NT2/D1 (cell line): ENCODE results near the gene SYNE2.

Experiments used
- DNase-seq: peaks from one replicate; pipeline ENCODE4 v3.0.0-alpha.2; 2011; ENCODE audit warnings: low read depth, low spot score
- H3K27me3 ChIP-seq: 2 replicates; pipeline ENCODE4 v1.6.0; 2011; ENCODE audit warnings: mild to moderate bottlenecking; ENCODE audit not compliant: insufficient read length, insufficient read depth
- H3K36me3 ChIP-seq: 2 replicates; pipeline ENCODE4 v1.6.1; 2011; ENCODE audit warnings: mild to moderate bottlenecking, low read length, mixed read lengths; ENCODE audit not compliant: insufficient read depth, insufficient read length
- H3K4me1 ChIP-seq: 2 replicates; pipeline ENCODE4 v1.5.1; 2011; ENCODE audit not compliant: insufficient read depth, insufficient read length
- H3K4me3 ChIP-seq: 2 replicates; pipeline ENCODE4 v1.5.1; 2011; ENCODE audit warnings: low read depth; ENCODE audit not compliant: insufficient read length
- H3K9ac ChIP-seq: 2 replicates; pipeline ENCODE4 v1.6.0; 2011; ENCODE audit warnings: low read depth; ENCODE audit not compliant: insufficient read length
- H3K9me3 ChIP-seq: 2 replicates; pipeline ENCODE4 v1.5.1; 2011; ENCODE audit warnings: mild to moderate bottlenecking, low read length; ENCODE audit not compliant: insufficient read depth
- SUZ12 ChIP-seq: IDR thresholded peaks from 2 replicates; pipeline ENCODE4 v1.6.1; 2011; ENCODE audit not compliant: insufficient read length, insufficient read depth; ENCODE audit errors: extremely low read depth
- YY1 ChIP-seq: IDR thresholded peaks from 2 replicates; pipeline ENCODE4 v1.6.1; 2011; ENCODE audit not compliant: insufficient read length, insufficient read depth
- ZNF274 ChIP-seq: IDR thresholded peaks from 2 replicates; pipeline ENCODE4 v1.6.1; 2011; ENCODE audit warnings: mild to moderate bottlenecking, low read depth, low read length

Gene SYNE2

DNA sequence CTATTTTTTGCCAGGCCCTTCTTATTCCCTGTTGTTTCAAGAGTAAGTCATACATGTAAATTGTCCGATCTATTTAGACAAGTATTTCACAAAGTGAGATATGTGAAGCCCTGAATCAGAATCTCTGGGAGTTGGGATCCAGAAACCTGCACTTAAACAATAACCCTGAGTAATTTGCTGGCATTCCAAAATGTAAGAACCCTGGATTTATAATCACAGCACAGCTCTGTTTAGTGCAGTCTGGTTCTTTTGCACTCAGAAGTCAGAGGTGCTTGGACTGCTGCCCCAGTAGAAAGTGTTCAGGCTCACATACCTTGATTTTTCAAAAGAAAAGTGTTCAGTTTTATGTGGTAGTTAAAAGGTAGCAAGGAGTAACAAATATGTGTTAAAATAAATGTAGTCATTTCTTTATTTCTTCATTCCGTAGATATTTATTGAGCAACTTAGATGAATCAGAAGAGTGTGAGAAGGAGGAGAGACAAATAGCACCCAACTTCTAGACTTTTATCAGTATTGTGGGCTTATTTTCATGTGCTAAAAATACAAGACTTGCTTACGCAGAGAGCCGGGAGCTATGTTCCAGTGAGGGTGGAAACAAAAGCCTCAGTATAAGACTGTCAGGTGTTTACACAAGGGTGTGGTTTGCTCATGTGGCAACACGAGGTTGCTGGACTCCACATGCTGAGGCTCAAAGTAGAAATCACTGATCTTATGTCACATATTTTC lies 70.1 kb downstream of the SYNE2 start:
- Histone ChIP-seq H3K27me3 (no peaks in the 10 kb centered on the region), H3K36me3 (no peaks in the 10 kb centered on the region), H3K4me1 (no peaks in the 10 kb centered on the region), H3K4me3 (no peak overlapping the region), H3K9me3 (no peaks in the 10 kb centered on the region; the same call in 1 of the 2 replicates), H3K9ac (no peak overlapping the region)
- DNase-seq = no peak
- no peak for TF ChIP-seq ZNF274
- no peak for TF ChIP-seq YY1
- TF ChIP-seq SUZ12 = no peak

DNA sequence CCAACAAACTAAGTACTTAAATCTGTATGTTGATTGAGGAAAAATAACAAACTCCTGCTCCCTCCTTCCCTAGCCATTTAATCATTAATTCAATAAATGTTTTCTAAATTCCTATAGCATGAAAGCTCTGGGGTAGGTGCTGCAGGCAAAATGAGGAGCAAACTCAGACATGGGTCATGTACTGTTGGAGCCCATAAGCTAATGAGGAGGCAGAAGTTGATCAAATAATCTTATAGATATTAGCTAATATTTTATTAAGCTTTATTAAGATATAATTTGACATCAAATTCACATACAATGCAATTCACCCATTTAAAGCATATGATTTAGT lies 70.6 kb downstream of the SYNE2 start:
- Histone ChIP-seq H3K9me3 (no peaks in the 10 kb centered on the region; the same call in 1 of the 2 replicates), H3K36me3 (no peaks in the 10 kb centered on the region), H3K9ac (no peak overlapping the region), H3K4me3 (no peak overlapping the region), H3K4me1 (no peaks in the 10 kb centered on the region), H3K27me3 (no peaks in the 10 kb centered on the region)
- DNase-seq = no peak
- TF ChIP-seq YY1 (no peak), ZNF274 (no peak), SUZ12 (no peak)

DNA sequence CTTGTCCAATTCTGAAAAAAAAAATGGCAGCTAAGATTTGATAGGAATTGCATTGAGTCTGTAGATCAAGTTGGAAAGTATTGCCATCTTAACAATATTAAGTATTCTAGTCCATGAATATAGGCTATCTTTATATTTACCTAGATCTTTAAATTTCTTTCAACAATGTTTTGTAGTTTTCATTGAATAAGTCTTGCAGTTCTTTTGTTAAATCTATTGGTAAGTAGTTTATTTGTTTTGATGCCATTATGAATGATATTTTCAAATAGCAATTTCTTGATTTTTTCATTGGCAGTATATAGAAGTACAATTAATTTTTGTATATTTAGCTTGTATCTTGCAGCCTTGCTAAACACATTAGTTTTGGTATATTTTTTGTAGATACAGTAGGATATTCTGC lies 71.6 kb downstream of the SYNE2 start:
- H3K4me1 ChIP-seq = no peaks in the 10 kb centered on the region
- no peak overlapping the region for H3K9ac ChIP-seq
- H3K4me3 ChIP-seq = no peak overlapping the region
- no peaks in the 10 kb centered on the region for H3K27me3 ChIP-seq
- no peaks in the 10 kb centered on the region for H3K36me3 ChIP-seq
- no peaks in the 10 kb centered on the region; the same call in 1 of the 2 replicates for H3K9me3 ChIP-seq
- TF ChIP-seq SUZ12 (no peak), YY1 (no peak), ZNF274 (no peak)
- DNase-seq = no peak

DNA sequence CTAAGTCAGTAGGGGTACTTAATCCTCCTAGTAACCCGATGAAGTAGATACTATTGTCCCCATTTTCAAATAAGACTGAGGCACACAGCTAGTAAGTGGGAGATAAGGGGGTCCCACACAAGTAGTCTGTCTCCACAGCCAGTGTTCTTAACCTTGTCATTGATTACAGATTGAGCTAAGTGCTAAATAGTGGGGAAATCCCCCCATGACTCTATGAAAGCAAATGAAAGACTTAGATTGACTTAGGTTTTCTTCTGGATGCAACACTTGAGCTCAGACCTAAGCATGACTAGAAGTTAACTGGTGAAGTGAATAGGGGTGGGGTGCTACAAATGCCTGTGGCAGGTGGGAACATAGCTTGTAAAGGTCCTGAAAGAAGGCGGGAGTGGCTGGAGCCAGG lies 73.8 kb downstream of the SYNE2 start:
- no peak for DNase-seq
- H3K9ac ChIP-seq = no peak overlapping the region
- H3K36me3 ChIP-seq = no peaks in the 10 kb centered on the region
- no peak overlapping the region for H3K4me3 ChIP-seq
- H3K27me3 ChIP-seq = no peaks in the 10 kb centered on the region
- no peaks in the 10 kb centered on the region for H3K4me1 ChIP-seq
- TF ChIP-seq ZNF274 (no peak), YY1 (no peak), SUZ12 (no peak)
- no peaks in the 10 kb centered on the region; the same call in 1 of the 2 replicates for H3K9me3 ChIP-seq

DNA sequence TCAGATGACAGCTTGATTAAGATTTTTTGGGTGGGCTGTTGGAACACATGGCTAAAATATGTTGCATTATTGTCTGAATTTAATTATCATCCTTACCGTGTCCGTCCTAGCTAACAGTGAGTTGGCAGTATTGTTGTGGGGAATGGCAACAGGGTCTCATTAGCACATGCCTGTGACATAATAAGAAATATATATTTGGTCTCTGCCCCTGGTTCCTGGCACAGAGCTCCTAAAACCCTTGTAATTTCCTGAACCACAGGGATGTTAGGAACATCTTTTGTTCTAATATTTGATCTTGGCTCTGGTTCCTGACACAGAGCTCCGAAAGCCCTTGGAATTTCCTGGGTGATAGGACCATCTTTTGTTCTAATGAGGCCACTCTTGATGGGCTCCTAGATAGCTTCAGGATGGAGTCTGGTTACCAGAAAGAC lies 76.0 kb downstream of the SYNE2 start:
- Histone ChIP-seq H3K36me3 (no peaks in the 10 kb centered on the region), H3K27me3 (no peaks in the 10 kb centered on the region), H3K9ac (no peak overlapping the region), H3K4me3 (no peak overlapping the region), H3K4me1 (no peaks in the 10 kb centered on the region), H3K9me3 (no peaks in the 10 kb centered on the region; the same call in 1 of the 2 replicates)
- DNase-seq = no peak
- no peak for TF ChIP-seq YY1
- TF ChIP-seq ZNF274 = no peak
- TF ChIP-seq SUZ12 = no peak

DNA sequence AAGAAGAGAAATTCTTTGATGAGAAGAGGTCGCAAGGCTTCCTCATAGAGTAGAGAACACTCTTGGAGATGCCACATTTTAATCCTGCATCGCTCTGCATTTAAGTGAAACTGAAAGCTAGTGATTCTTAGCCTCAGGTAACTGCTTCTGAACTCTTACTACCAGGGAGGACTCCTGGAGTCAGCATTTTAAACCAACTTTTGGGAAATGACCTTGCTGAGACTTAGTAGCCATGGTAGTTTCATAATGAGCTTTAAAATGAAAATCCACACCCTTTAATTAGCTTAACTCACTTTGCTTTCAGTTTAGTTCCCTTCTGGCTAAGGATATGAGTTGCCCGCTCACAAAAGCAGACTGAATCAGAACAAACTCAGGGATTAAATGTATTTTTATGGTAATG lies 80.3 kb downstream of the SYNE2 start:
- H3K27me3 ChIP-seq = no peaks in the 10 kb centered on the region
- no peaks in the 10 kb centered on the region for H3K36me3 ChIP-seq
- DNase-seq = no peak
- no peak overlapping the region for H3K4me3 ChIP-seq
- TF ChIP-seq SUZ12 (no peak), YY1 (no peak), ZNF274 (no peak)
- no peaks in the 10 kb centered on the region for H3K9me3 ChIP-seq
- no peak overlapping the region for H3K9ac ChIP-seq
- H3K4me1 ChIP-seq = no peaks in the 10 kb centered on the region

DNA sequence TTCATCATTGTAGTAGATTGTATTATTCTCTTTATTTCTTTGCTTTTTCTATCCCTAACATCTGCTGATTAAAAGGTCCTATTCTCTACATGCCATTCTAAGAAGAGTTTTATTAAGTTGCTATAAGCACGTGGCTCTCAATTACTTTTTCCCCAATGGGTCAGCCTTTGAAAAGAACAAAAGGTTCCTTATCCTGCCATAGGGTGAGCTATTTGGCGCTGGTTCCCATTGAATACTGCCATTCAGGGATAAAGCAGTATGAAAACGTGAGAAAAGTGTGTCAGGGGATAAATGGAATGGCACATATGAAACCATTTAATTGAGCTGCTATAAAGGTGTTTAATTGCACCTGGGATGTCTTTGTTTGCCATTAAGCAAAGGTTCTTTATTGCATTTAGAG lies 80.9 kb downstream of the SYNE2 start:
- TF ChIP-seq ZNF274 (no peak), YY1 (no peak), SUZ12 (no peak)
- Histone ChIP-seq H3K9me3 (no peaks in the 10 kb centered on the region), H3K4me3 (no peak overlapping the region), H3K9ac (no peak overlapping the region), H3K36me3 (no peaks in the 10 kb centered on the region), H3K27me3 (no peaks in the 10 kb centered on the region), H3K4me1 (no peaks in the 10 kb centered on the region)
- DNase-seq = no peak

DNA sequence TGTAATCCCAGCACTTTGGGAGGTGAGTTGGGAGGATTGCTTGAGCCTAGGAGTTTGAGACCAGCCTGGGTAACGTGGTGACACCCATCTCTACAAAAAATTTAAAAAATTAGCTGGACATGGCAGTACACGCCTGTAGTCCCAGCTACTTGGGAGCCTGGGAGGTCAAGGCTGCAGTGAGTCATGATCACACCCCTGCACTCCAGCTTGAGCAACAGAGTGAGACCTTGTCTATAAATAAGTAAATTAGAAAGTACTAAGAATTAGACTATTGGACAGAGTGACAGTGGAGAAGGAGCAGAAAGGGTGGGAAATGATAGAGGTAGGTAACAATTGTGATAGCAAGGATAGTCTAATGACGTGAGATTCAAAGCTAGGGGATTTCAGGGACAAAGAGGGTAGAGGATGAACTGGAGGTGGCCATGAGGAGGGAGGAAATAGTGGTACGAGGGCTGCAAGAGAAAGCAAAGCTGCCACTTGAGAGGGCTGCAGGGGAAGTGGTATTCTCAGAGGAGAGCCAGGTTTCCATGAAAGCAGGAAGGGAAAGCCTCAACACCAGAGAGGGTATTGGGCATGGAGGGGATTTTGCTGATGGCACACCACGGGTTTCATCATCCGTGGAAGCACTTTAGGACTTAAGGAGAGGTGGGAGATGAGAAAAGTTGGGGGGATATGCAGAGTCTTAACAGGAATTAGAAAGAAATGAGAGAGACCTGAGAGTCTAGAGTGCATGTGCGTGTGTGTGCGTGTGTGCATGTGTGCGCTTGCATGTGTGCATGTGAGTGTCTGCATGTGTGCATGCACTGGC lies 85.6 kb downstream of the SYNE2 start:
- peaks cover 2% of the 10 kb centered on the region for H3K36me3 ChIP-seq
- TF ChIP-seq ZNF274 = no peak
- no peak for TF ChIP-seq SUZ12
- TF ChIP-seq YY1 = no peak
- no peaks in the 10 kb centered on the region for H3K27me3 ChIP-seq
- no peak overlapping the region for H3K9ac ChIP-seq
- no peak for DNase-seq
- no peaks in the 10 kb centered on the region for H3K4me1 ChIP-seq
- no peaks in the 10 kb centered on the region for H3K9me3 ChIP-seq
- H3K4me3 ChIP-seq = no peak overlapping the region
